ENCODE results near the gene SHANK2.

DNA sequence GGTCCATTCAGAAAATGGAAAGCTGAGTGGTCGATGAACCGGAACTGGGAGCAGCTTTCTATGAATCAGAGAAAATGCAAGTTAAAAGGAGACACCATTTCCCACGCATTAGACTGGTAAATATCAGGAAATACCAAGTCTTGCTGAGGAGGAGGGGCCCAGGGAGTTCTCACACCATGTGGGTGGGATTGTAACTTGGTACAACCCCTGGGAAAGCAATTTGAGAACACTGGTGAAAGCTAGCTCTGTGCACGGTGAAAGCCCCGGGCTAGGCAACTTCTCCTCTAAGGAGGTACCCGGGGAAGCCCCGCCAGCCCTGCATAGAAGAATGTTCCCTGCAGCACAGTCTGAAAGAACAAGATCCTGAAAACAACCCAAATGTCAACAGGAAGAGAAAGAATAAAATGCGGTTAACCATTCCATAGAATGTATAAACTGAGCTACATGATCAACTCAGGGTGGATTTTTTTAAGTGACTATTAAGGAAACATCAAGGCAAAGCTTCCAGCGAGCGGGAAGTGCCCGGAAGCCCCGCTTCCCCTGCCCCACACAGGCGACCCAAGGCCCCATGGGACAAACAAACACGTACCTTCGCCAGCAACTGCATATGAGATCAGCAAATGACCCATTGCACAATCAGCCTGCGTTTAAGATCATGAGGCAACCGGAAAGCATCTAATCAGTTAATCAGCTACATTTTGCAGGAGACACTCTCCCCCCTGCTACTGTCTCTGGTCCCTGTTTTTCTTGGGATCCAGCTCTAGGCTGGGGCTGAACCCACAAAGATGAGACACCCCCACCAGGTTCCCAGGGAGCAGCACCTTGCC lies 11.3 kb downstream of the SHANK2 start:
- no peak for TF ChIP-seq CTCF (IDR thresholded peaks at IDR 0.05)
- TF ChIP-seq POLR2A (IDR thresholded peaks at IDR 0.05) = no peak
- no peak for TF ChIP-seq EP300 (IDR thresholded peaks at IDR 0.05)
- TF ChIP-seq POLR2AphosphoS5 (IDR thresholded peaks at IDR 0.05) = no peak
